ENCODE data around the gene KBTBD13.
"Not testable (repeated sequence)": the region's sequence is repeated elsewhere in the genome, so short reads cannot be mapped to it uniquely, and the experiment has no call there.

KBTBD13 gene

GRCh38 chr15:65069779-65070546 is 6.6 kb upstream of the KBTBD13 start:
- no peak for DNase-seq (ENCODE audit: low read depth)

- DNase-seq (ENCODE audit: low read depth) = no peak
Observed at GRCh38 chr15:65071381-65071811, 5.2 kb upstream of the KBTBD13 start.

- DNase-seq (ENCODE audit: low read depth) = no peak
Observed at GRCh38 chr15:65072027-65072426, 4.5 kb upstream of the KBTBD13 start.

GRCh38 chr15:65072617-65073016 is 3.9 kb upstream of the KBTBD13 start:
- no peak for DNase-seq (ENCODE audit: low read depth)

- not testable (repeated sequence) for DNase-seq (ENCODE audit: low read depth)
Observed at GRCh38 chr15:65074946-65075345, 1.6 kb upstream of the KBTBD13 start.

- not testable (repeated sequence) for DNase-seq (ENCODE audit: low read depth)
Observed at GRCh38 chr15:65075607-65076395, 745 bp upstream of the KBTBD13 start.

- DNase-seq (ENCODE audit: low read depth) = no peak
Observed at GRCh38 chr15:65077291-65077980, 890 bp downstream of the KBTBD13 start.

- DNase-seq (ENCODE audit: low read depth) = peak; percentile 53
Observed at GRCh38 chr15:65077981-65078352, 1.4 kb downstream of the KBTBD13 start.

- no peak for DNase-seq (ENCODE audit: low read depth)
Observed at GRCh38 chr15:65079580-65079979, 3.0 kb downstream of the KBTBD13 start.

GRCh38 chr15:65081270-65081669 is 4.7 kb downstream of the KBTBD13 start:
- no peak for DNase-seq (ENCODE audit: low read depth)

- peak; percentile 52 for DNase-seq (ENCODE audit: low read depth)
Observed at GRCh38 chr15:65081758-65082157, 5.2 kb downstream of the KBTBD13 start.

GRCh38 chr15:65082303-65082953 is 5.9 kb downstream of the KBTBD13 start:
- DNase-seq (ENCODE audit: low read depth) = peak; percentile 8

- peak; percentile 28 for DNase-seq (ENCODE audit: low read depth)
Observed at GRCh38 chr15:65083262-65083701, 6.7 kb downstream of the KBTBD13 start.

GRCh38 chr15:65084500-65085206 is 8.1 kb downstream of the KBTBD13 start:
- no peak for DNase-seq (ENCODE audit: low read depth)

GRCh38 chr15:65085207-65085753 is 8.7 kb downstream of the KBTBD13 start:
- DNase-seq (ENCODE audit: low read depth) = no peak

GRCh38 chr15:65085990-65086679 is 9.6 kb downstream of the KBTBD13 start:
- DNase-seq (ENCODE audit: low read depth) = peak; percentile 52

- peak; percentile 18 for DNase-seq (ENCODE audit: low read depth)
Observed at GRCh38 chr15:65086680-65087111, 10.2 kb downstream of the KBTBD13 start.

GRCh38 chr15:65087411-65087810 is 10.9 kb downstream of the KBTBD13 start:
- DNase-seq (ENCODE audit: low read depth) = no peak

GRCh38 chr15:65087873-65088642 is 11.5 kb downstream of the KBTBD13 start:
- DNase-seq (ENCODE audit: low read depth) = no peak

- DNase-seq (ENCODE audit: low read depth) = no peak
Observed at GRCh38 chr15:65088643-65089021, 12.1 kb downstream of the KBTBD13 start.
